Measurements from ENCODE around the gene CFAP68.

The CFAP68 gene

DNA sequence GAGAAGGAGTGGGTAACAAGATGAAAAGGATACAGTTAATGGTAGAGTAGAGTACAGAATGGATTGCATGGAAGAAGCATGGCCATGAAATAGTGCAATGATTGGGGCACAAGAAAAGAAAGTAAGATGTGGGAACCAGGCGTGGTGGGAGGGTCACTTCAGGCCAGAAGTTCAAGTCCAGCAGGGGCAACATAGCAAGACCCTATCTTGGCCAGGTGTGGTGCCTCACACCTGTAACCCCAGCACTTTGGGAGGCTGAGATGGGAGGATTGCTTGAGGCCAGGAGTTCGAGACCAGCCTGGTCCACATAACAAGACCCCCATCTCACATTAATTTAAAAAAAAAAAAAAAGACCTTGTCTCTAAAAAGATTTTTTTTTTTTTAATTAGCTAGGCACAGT lies 38.0 kb downstream of the CFAP68 start:
- TF ChIP-seq, protein P1, sequence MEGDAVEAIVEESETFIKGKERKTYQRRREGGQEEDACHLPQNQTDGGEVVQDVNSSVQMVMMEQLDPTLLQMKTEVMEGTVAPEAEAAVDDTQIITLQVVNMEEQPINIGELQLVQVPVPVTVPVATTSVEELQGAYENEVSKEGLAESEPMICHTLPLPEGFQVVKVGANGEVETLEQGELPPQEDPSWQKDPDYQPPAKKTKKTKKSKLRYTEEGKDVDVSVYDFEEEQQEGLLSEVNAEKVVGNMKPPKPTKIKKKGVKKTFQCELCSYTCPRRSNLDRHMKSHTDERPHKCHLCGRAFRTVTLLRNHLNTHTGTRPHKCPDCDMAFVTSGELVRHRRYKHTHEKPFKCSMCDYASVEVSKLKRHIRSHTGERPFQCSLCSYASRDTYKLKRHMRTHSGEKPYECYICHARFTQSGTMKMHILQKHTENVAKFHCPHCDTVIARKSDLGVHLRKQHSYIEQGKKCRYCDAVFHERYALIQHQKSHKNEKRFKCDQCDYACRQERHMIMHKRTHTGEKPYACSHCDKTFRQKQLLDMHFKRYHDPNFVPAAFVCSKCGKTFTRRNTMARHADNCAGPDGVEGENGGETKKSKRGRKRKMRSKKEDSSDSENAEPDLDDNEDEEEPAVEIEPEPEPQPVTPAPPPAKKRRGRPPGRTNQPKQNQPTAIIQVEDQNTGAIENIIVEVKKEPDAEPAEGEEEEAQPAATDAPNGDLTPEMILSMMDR (IDR thresholded peaks at IDR 0.05; ENCODE audit: low read length): no peak
- Histone ChIP-seq H3K36me3 (ENCODE audit: insufficient read depth, low read length) (no peaks in the 10 kb centered on the region), H3K9ac (ENCODE audit: low read length) (no peak overlapping the region), H3K9me3 (ENCODE audit: low read length) (no peaks in the 10 kb centered on the region), H3K9me2 (ENCODE audit: low read depth, low read length) (no peaks in the 10 kb centered on the region), H3K4me1 (ENCODE audit: insufficient read depth, low read length, severe bottlenecking) (no peaks in the 10 kb centered on the region), H2AFZ (ENCODE audit: low read length) (no peak overlapping the region), H4K20me1 (ENCODE audit: insufficient read depth, low read length) (no peaks in the 10 kb centered on the region), H3K79me2 (ENCODE audit: insufficient read depth, low read length) (no peaks in the 10 kb centered on the region), H3K27ac (ENCODE audit: low read depth, low read length, poor library complexity, severe bottlenecking) (no peak overlapping the region), H3K4me2 (ENCODE audit: low read length) (no peak overlapping the region), H3K4me3 (ENCODE audit: low read depth, low read length, poor library complexity, severe bottlenecking) (no peak overlapping the region), H3K27me3 (ENCODE audit: insufficient read depth, low read length) (peaks cover 7% of the 10 kb centered on the region; the same call in 1 of the 2 replicates), H3F3A (ENCODE audit: insufficient read depth, low read length) (no peaks in the 10 kb centered on the region)

DNA sequence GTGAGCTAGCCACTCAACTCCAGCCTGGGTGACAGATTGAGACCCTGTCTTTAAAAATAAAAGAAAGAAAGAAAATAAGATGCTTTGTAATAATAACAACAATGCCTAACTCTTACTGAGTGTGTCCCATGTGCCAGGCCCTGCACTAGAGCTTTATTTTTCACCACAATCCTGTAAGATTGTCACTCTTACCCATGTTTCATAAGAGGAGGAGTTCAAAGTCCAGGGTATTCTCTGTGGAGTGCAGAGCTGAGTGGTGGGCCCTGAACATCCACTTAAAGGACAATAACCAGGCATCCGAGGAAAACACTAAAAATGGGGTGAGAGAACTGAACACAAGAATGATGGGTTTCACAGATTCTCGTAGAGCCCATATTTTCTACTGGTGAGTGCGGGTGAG lies 38.4 kb downstream of the CFAP68 start:
- peaks cover 2% of the 10 kb centered on the region for H3K4me1 ChIP-seq (ENCODE audit: insufficient read depth, low read length, severe bottlenecking)
- no peaks in the 10 kb centered on the region for H3K36me3 ChIP-seq (ENCODE audit: insufficient read depth, low read length)
- TF ChIP-seq, protein P1 (IDR thresholded peaks at IDR 0.05; ENCODE audit: low read length): no peak
- no peak for TF ChIP-seq EZH2 (IDR thresholded peaks at IDR 0.05; ENCODE audit: borderline replicate concordance, low read length)
- no peaks in the 10 kb centered on the region for H3K79me2 ChIP-seq (ENCODE audit: insufficient read depth, low read length)
- H3K4me2 ChIP-seq (ENCODE audit: low read length): no peak overlapping the region
- no peaks in the 10 kb centered on the region for H3K9me2 ChIP-seq (ENCODE audit: low read depth, low read length)
- H3K9ac ChIP-seq (ENCODE audit: low read length): no peak overlapping the region
- H2AFZ ChIP-seq (ENCODE audit: low read length): no peak overlapping the region
- H3K27me3 ChIP-seq (ENCODE audit: insufficient read depth, low read length): peaks cover 7% of the 10 kb centered on the region; the same call in 1 of the 2 replicates
- no peaks in the 10 kb centered on the region for H4K20me1 ChIP-seq (ENCODE audit: insufficient read depth, low read length)
- H3K9me3 ChIP-seq (ENCODE audit: low read length): no peaks in the 10 kb centered on the region
- H3K27ac ChIP-seq (ENCODE audit: low read depth, low read length, poor library complexity, severe bottlenecking): no peak overlapping the region
- no peak overlapping the region for H3K4me3 ChIP-seq (ENCODE audit: low read depth, low read length, poor library complexity, severe bottlenecking)
- no peaks in the 10 kb centered on the region for H3F3A ChIP-seq (ENCODE audit: insufficient read depth, low read length)

DNA sequence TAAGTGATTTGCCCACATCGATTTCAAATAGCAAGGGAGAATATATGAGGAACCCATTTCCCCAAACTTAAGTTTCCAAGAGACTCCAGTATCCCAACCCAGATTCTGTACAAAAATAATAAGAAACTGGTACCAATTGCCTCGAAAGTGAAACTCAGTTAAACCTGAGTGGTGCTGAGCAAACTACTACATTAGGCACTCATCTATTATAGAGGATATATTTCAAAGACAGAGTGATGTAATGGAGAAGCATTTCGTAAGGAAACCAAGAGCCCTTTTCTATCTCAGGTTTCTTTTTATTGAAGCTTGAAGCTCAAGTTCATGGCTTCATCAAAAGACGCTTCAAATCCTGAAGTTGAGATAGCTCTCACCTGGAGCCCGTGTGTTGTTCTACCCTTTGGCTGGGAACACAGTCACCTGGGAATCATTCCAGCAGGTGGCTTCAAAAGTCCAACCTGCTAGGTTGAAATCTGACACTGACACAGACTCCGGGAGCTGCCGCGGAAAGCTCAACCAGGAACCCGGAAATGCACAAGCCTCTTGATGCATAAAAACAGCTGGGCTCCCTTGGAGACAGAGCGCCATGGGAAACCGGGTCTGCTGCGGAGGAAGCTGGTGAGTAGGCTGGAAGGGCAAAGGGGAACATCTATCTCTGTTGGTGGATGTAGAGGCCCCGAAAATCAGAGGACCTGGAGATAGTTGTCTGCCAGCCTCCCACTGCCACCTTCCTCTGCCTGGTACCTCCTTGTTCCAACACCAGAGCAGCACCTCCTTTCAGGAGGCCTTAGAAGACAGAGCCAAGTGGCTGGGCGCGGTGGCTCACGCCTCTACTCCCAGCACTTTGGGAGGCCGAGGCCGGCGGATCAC lies 39.3 kb downstream of the CFAP68 start, which contains the start of gene C11orf52:
Gene C11orf52 (plus strand): TSS at position 524 of the 867 bp plus-strand sequence. CDS start 60 bp downstream, at position 584.
- no peaks in the 10 kb centered on the region for H3F3A ChIP-seq (ENCODE audit: insufficient read depth, low read length)
- peaks cover 8% of the 10 kb centered on the region for H3K4me1 ChIP-seq (ENCODE audit: insufficient read depth, low read length, severe bottlenecking)
- no peak within 1 kb of the TSS for H3K9ac ChIP-seq (ENCODE audit: low read length)
- no peak within 1 kb of the TSS for H3K4me3 ChIP-seq (ENCODE audit: low read depth, low read length, poor library complexity, severe bottlenecking)
- H3K27me3 ChIP-seq (ENCODE audit: insufficient read depth, low read length): peaks cover 7% of the 10 kb centered on the region; the same call in 1 of the 2 replicates
- H3K27ac ChIP-seq (ENCODE audit: low read depth, low read length, poor library complexity, severe bottlenecking): no peak within 1 kb of the TSS
- H3K79me2 ChIP-seq (ENCODE audit: insufficient read depth, low read length): no peaks in the 10 kb centered on the region
- no peak within 1 kb of the TSS for H2AFZ ChIP-seq (ENCODE audit: low read length)
- no peaks in the 10 kb centered on the region for H3K36me3 ChIP-seq (ENCODE audit: insufficient read depth, low read length)
- no peak within 1 kb of the TSS for H3K4me2 ChIP-seq (ENCODE audit: low read length)
- H3K9me2 ChIP-seq (ENCODE audit: low read depth, low read length): no peaks in the 10 kb centered on the region
- no peaks in the 10 kb centered on the region for H4K20me1 ChIP-seq (ENCODE audit: insufficient read depth, low read length)
- TF ChIP-seq, protein P1 (IDR thresholded peaks at IDR 0.05; ENCODE audit: low read length): no peak
- no peaks in the 10 kb centered on the region for H3K9me3 ChIP-seq (ENCODE audit: low read length)

Measured in OCI-LY1 (cell line).